DMS114 treated with DMSO at 0.1 percent for 48 hours (cell line): ENCODE results near the gene INAFM1.

Experiments used
- DNase-seq: peaks from one replicate; lab custom pipeline; 2025; ENCODE audit not compliant: unreplicated experiment; lab: John Stamatoyannopoulos, UW

The INAFM1 gene

DNA sequence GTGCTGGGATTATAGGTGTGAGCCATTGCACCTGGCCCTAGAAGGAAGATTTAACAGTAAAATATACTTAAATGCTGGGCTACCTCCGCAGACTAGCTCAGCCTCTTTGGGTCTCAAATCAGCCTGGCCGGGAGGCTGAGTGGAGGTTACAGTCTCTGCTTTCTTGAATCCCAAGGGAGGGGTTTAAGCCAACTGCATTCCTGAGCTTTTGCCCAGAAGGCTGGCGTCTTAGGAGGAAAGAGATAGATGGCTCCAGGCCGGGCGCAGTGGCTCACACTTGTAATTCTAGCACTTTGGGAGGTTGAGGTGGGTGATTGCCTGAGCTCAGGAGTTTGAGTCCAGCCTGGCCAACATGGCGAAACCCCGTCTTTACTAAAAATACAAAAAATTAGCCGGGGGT, 34.4 kb downstream of the INAFM1 start:
- DNase-seq, result no peak

- DNase-seq, result no peak
Observed at GRCh38 chr19:47309608-47310007, 34.9 kb downstream of the INAFM1 start, which contains the start of gene C5AR1. Gene C5AR1 (plus strand): TSS chr19:47309861. CDS start chr19:47309896, 35 bp downstream.

GRCh38 chr19:47310323-47310722, 35.6 kb downstream of the INAFM1 start:
- no peak for DNase-seq

- DNase-seq, result no peak
Observed at GRCh38 chr19:47310819-47311218, 36.1 kb downstream of the INAFM1 start.

- DNase-seq, result no peak
Observed at GRCh38 chr19:47312366-47313006, 37.8 kb downstream of the INAFM1 start.

DNA sequence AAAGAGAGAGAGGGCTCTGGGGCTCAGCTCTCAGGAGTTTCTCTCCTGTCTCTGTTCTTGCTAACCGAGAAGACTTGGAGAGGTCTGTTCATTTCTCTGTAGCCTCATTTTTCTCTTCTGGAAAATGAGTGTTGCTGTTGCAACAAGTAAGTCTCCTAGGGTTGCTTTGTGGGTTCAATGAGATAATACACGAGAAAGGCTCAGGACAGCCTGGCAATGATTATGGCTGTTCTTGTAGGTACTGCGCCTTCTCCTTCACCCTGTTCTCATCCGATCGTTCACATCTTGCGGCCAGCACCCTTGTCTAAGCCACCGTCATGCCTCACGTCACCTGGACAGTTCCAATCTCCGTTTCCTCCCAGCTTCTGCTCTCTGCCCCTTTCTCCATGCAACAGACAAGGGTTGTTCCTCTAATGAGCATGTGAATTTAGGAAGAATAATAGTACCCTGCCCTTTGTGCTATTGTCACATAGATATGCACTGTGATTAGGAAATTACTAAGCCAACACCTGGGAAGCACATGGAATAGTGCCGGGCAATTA, 39.1 kb downstream of the INAFM1 start:
- DNase-seq, result no peak

DNA sequence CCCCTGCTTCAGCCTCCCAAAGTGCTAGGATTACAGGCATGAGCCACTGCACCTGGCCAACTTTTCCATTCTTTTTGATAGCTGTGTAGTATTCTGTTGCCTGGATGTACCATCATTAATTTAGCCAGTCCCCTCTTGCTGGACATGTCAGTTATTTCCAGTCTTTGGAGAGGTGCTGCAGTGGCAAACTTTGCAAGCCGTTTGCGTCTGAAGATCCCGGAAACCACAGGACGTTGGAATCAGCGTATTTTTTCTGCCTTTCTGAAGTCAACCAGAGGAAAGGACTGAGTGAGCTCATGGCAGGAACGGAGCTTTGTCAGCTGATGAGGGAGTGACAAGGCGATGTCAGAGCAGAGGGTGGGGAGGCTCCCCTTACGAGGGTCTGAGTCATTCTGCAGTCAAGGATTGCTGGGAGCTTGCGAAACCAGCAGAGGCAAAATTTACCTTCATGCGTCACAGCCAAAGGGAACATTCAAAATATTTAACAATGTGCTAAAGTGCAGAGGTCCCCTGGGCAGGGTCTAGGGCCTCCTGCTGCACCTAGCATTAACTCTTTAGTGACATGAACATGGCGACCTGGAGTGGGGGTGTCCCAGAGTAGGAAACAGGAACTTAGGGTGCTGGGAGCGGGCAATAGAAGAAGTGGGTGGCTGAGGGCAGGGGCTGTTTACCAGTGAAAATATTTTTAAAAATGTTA, 40.6 kb downstream of the INAFM1 start:
- no peak for DNase-seq

GRCh38 chr19:47316513-47316912, 41.8 kb downstream of the INAFM1 start:
- no peak for DNase-seq

GRCh38 chr19:47319923-47320871, 45.5 kb downstream of the INAFM1 start:
- no peak for DNase-seq

- no peak for DNase-seq
Observed at GRCh38 chr19:47321630-47322029, 46.9 kb downstream of the INAFM1 start.

- DNase-seq, result no peak
Observed at GRCh38 chr19:47322058-47322457, 47.4 kb downstream of the INAFM1 start.

GRCh38 chr19:47323409-47323808, 48.7 kb downstream of the INAFM1 start:
- no peak for DNase-seq

- no peak for DNase-seq
Observed at GRCh38 chr19:47323872-47324271, 49.2 kb downstream of the INAFM1 start.

DNA sequence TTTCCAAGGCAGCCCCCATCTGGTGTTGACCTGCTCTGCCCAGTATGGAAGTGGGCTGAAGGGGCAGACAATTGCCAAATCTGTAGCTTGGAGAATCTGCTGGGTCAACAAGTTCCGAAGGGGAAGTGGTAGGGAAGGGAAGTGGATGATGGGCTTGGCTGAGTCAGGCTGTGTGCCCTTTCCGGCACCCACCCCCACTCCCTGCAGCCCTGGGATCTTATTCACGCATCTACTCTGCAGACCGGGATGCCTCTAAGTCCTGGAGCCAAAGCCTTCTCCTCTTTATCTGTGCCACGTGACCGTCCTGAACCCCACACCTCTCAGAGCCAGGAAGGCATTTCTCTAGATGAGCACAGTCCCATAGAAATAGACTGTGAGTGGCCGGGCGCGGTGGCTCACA, 49.8 kb downstream of the INAFM1 start:
- no peak for DNase-seq
